Stimulated activated CD8-positive, alpha-beta memory T cell treated with anti-CD3 and anti-CD28 coated beads, Interleukin-7, amount 100 ng/mL, for 48 hours (primary cell): ENCODE data around the gene FUZ.

Experiments
- DNase-seq, 2 donors: peaks; one replicate each; pipeline ENCODE4 v3.0.0-alpha.2; 2020; ENCODE audit warnings: low read depth in 1 of 2; ENCODE audit errors: extremely low read depth in 1 of 2

Gene FUZ

GRCh38 chr19:49786376-49786820 is 26.7 kb downstream of the FUZ start:
- no peak for DNase-seq

- no peak for DNase-seq
Observed at GRCh38 chr19:49782515-49782914, 30.6 kb downstream of the FUZ start.

- no peak for DNase-seq
Observed at GRCh38 chr19:49781394-49781793, 31.7 kb downstream of the FUZ start.

GRCh38 chr19:49780861-49781260 is 32.2 kb downstream of the FUZ start:
- DNase-seq: no peak

GRCh38 chr19:49779731-49780555 is 33.1 kb downstream of the FUZ start:
- DNase-seq: no peak

GRCh38 chr19:49776371-49776764 is 36.7 kb downstream of the FUZ start:
- no peak for DNase-seq

GRCh38 chr19:49775742-49776370 is 37.2 kb downstream of the FUZ start:
- DNase-seq: no peak

- no peak for DNase-seq
Observed at GRCh38 chr19:49774969-49775368, 38.1 kb downstream of the FUZ start.

- DNase-seq: no peak
Observed at GRCh38 chr19:49773663-49774350, 39.3 kb downstream of the FUZ start.

- no peak for DNase-seq
Observed at GRCh38 chr19:49772850-49773432, 40.2 kb downstream of the FUZ start.

GRCh38 chr19:49771674-49772139 is 41.4 kb downstream of the FUZ start:
- DNase-seq: no peak

- no peak for DNase-seq
Observed at GRCh38 chr19:49770529-49770928, 42.6 kb downstream of the FUZ start.

GRCh38 chr19:49767967-49768581 is 45.0 kb downstream of the FUZ start:
- DNase-seq: no peak

GRCh38 chr19:49767381-49767780 is 45.7 kb downstream of the FUZ start:
- no peak for DNase-seq

GRCh38 chr19:49766930-49767299 is 46.2 kb downstream of the FUZ start, which contains the start of gene AP2A1:
AP2A1 (plus strand) TSS chr19:49767001; CDS start chr19:49767134, 133 bp downstream.
- DNase-seq: no peak

- DNase-seq: peak; percentile 99
Observed at GRCh38 chr19:49766007-49766929, 46.8 kb downstream of the FUZ start.

GRCh38 chr19:49764341-49764740 is 48.8 kb downstream of the FUZ start:
- DNase-seq: no peak

GRCh38 chr19:49763230-49763629 is 49.9 kb downstream of the FUZ start, which contains the start of gene TSKS:
TSKS (minus strand) TSS chr19:49763306; CDS start chr19:49763247, 59 bp downstream.
- DNase-seq: no peak

GRCh38 chr19:49761625-49762311 is 51.3 kb downstream of the FUZ start:
- no peak for DNase-seq
